ENCODE measurements around the gene KRT82.

- TF ChIP-seq CTCF (IDR thresholded peaks at IDR 0.05) (no peak), POLR2A (IDR thresholded peaks at IDR 0.05) (no peak), EP300 (IDR thresholded peaks at IDR 0.05; ENCODE audit: low read depth) (no peak), POLR2AphosphoS5 (IDR thresholded peaks at IDR 0.05) (no peak)
These were observed 31.4 kb upstream of the KRT82 start for GRCh38 chr12:52437508-52437907.

All from transverse colon (tissue), 4 donors.